Astrocyte (in vitro differentiated cells and primary cell): ENCODE data around the gene CA6.

Source experiments
- EZH2 ChIP-seq: IDR thresholded peaks from 2 replicates; pipeline ENCODE4 v1.6.1; 2012; ENCODE audit warnings: mild to moderate bottlenecking, low read length, inconsistent platforms; ENCODE audit not compliant: insufficient read depth
- TF ChIP-seq, protein P1 (sequence below): IDR thresholded peaks from 2 replicates; pipeline ENCODE4 v1.5.1; 2011; ENCODE audit warnings: low read depth, mild to moderate bottlenecking, inconsistent platforms, low read length, moderate library complexity; ENCODE audit not compliant: insufficient read depth

- TF ChIP-seq, protein P1, sequence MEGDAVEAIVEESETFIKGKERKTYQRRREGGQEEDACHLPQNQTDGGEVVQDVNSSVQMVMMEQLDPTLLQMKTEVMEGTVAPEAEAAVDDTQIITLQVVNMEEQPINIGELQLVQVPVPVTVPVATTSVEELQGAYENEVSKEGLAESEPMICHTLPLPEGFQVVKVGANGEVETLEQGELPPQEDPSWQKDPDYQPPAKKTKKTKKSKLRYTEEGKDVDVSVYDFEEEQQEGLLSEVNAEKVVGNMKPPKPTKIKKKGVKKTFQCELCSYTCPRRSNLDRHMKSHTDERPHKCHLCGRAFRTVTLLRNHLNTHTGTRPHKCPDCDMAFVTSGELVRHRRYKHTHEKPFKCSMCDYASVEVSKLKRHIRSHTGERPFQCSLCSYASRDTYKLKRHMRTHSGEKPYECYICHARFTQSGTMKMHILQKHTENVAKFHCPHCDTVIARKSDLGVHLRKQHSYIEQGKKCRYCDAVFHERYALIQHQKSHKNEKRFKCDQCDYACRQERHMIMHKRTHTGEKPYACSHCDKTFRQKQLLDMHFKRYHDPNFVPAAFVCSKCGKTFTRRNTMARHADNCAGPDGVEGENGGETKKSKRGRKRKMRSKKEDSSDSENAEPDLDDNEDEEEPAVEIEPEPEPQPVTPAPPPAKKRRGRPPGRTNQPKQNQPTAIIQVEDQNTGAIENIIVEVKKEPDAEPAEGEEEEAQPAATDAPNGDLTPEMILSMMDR, result no peak
- TF ChIP-seq EZH2, result no peak
Measured at GRCh38 chr1:8941906-8942305, 3.8 kb upstream of the CA6 start.
